ENCODE results near the gene FAF1.

The FAF1 gene

GRCh38 chr1:50427086-50427817, 532.8 kb downstream of the FAF1 start:
- DNase-seq (peak; percentile 6), ATAC-seq (no peak)

- DNase-seq (no peak), ATAC-seq (no peak)
These were observed 533.4 kb downstream of the FAF1 start for GRCh38 chr1:50426702-50427085.

- no peak for DNase-seq
- no peak for ATAC-seq
These were observed 533.9 kb downstream of the FAF1 start for GRCh38 chr1:50426108-50426700.

GRCh38 chr1:50425376-50426107, 534.5 kb downstream of the FAF1 start:
- DNase-seq: no peak
- ATAC-seq: no peak

GRCh38 chr1:50424884-50425375, 535.1 kb downstream of the FAF1 start:
- peak; percentile 4 for DNase-seq

GRCh38 chr1:50424045-50424883, 535.8 kb downstream of the FAF1 start:
- DNase-seq: peak; percentile 30
- ATAC-seq: no peak

More at GRCh38 chr1:50424884-50425375, 535.1 kb downstream of the FAF1 start:
- peak; percentile 12 for ATAC-seq

- no peak for ATAC-seq
- DNase-seq: peak; percentile 39
These were observed 536.4 kb downstream of the FAF1 start for GRCh38 chr1:50423670-50424000.

GRCh38 chr1:50422946-50423669, 537.0 kb downstream of the FAF1 start, which contains the start of gene DMRTA2:
Gene DMRTA2 (minus strand): TSS chr1:50423443. CDS start chr1:50421536, 1,907 bp downstream.
- DNase-seq (peak; percentile 11), ATAC-seq (no peak)

- DNase-seq (no peak), ATAC-seq (no peak)
These were observed 537.5 kb downstream of the FAF1 start for GRCh38 chr1:50422675-50422945.

GRCh38 chr1:50421768-50422674, 538.0 kb downstream of the FAF1 start:
- DNase-seq: no peak
- ATAC-seq: no peak

GRCh38 chr1:50421366-50421748, 538.7 kb downstream of the FAF1 start:
- DNase-seq: no peak

GRCh38 chr1:50420689-50421365, 539.2 kb downstream of the FAF1 start:
- DNase-seq (peak; percentile 24), ATAC-seq (no peak)

More at GRCh38 chr1:50421366-50421748, 538.7 kb downstream of the FAF1 start:
- no peak for ATAC-seq

GRCh38 chr1:50419907-50420677, 540.0 kb downstream of the FAF1 start:
- DNase-seq (no peak), ATAC-seq (no peak)

- ATAC-seq (no peak), DNase-seq (peak; percentile 14)
These were observed 540.7 kb downstream of the FAF1 start for GRCh38 chr1:50419192-50419906.

- ATAC-seq (no peak), DNase-seq (peak; percentile 8)
These were observed 541.4 kb downstream of the FAF1 start for GRCh38 chr1:50418600-50419109.

- ATAC-seq (no peak), DNase-seq (no peak)
These were observed 542.0 kb downstream of the FAF1 start for GRCh38 chr1:50417946-50418599.

GRCh38 chr1:50417507-50417906, 542.6 kb downstream of the FAF1 start:
- ATAC-seq: no peak
- DNase-seq: no peak
